Activated CD4-positive, alpha-beta T cell treated with anti-CD3 and anti-CD28 coated beads, Interleukin-2, amount 10 ng/mL, durations not matched to agents 24 days and 14 days (primary cell): Measurements from ENCODE around the gene FGFR3. TPM values are rescaled to one million over a fixed set of nuclear protein-coding genes. Genes with fewer than 3 reads are reported as not detected.

Source experiments
- DNase-seq: peaks from one replicate; pipeline ENCODE4 v3.0.0; 2022
- H3K27ac Mint-ChIP-seq: one replicate; pipeline ENCODE4 v1.8.0; 2022; ENCODE audit warnings: mild to moderate bottlenecking, mixed read lengths
- H3K27me3 Mint-ChIP-seq: one replicate; pipeline ENCODE4 v1.8.0; 2022; ENCODE audit warnings: mixed read lengths
- H3K36me3 Mint-ChIP-seq: one replicate; pipeline ENCODE4 v1.8.0; 2022; ENCODE audit warnings: low read depth, mild to moderate bottlenecking, mixed read lengths
- H3K4me1 Mint-ChIP-seq: one replicate; pipeline ENCODE4 v1.8.0; 2021; ENCODE audit warnings: mixed read lengths
- H3K4me3 Mint-ChIP-seq: one replicate; pipeline ENCODE4 v1.8.0; 2022; ENCODE audit warnings: mild to moderate bottlenecking, moderate library complexity, mixed read lengths
- H3K9me3 Mint-ChIP-seq: one replicate; pipeline ENCODE4 v1.8.0; 2021; ENCODE audit warnings: mixed read lengths
- intact Hi-C: fragments of 100-400 bp; cut with micrococcal nuclease; formaldehyde crosslinking; loops from one replicate; pipeline ENCODE4 v1.15.1; 2023
- total RNA-seq: library from RNA; stranded (reverse); gene quantifications from 2 replicates; pipeline ENCODE4 v1.2.3, GENCODE V29; 2022

FGFR3 gene
- 0.30 and 0.38 TPM in 2 replicates for total RNA-seq

GRCh38 chr4:1792832-1793495 is at the start of gene FGFR3:
FGFR3 (plus strand) TSS chr4:1793293; CDS start chr4:1793935, 642 bp downstream.
- peaks cover 24% of the 10 kb centered on the region for H3K27me3 Mint-ChIP-seq
- H3K27ac Mint-ChIP-seq: no peak within 1 kb of the TSS
- peak within 1 kb of the TSS; percentile 39 for H3K4me3 Mint-ChIP-seq
- no peaks in the 10 kb centered on the region for H3K36me3 Mint-ChIP-seq
- intact Hi-C loops: loop anchor here (5.0 to 10.0 kb wide), 2 partner anchors 41 to 208 kb away; no protein-coding TSS in a partner anchor
- H3K4me1 Mint-ChIP-seq: no peaks in the 10 kb centered on the region
- H3K9me3 Mint-ChIP-seq: no peaks in the 10 kb centered on the region
- peak; percentile 82 for DNase-seq

GRCh38 chr4:1743551-1743950 is 49.5 kb upstream of the FGFR3 start:
- Mint-ChIP-seq H3K36me3 (peaks cover 42% of the 10 kb centered on the region), H3K27ac (no peak overlapping the region), H3K27me3 (no peaks in the 10 kb centered on the region), H3K9me3 (peaks cover 3% of the 10 kb centered on the region), H3K4me3 (no peak overlapping the region), H3K4me1 (no peaks in the 10 kb centered on the region)
- intact Hi-C loops: no loop called here
- no peak for DNase-seq

- intact Hi-C loops: no loop called here
- H3K36me3 Mint-ChIP-seq: peaks cover 37% of the 10 kb centered on the region
These were observed 49.1 kb upstream of the FGFR3 start for GRCh38 chr4:1743975-1744374.

GRCh38 chr4:1744552-1744951 is 48.5 kb upstream of the FGFR3 start:
- Mint-ChIP-seq H3K4me3 (no peak overlapping the region), H3K36me3 (peaks cover 33% of the 10 kb centered on the region), H3K27me3 (no peaks in the 10 kb centered on the region), H3K27ac (no peak overlapping the region), H3K9me3 (no peaks in the 10 kb centered on the region), H3K4me1 (no peaks in the 10 kb centered on the region)
- no peak for DNase-seq
- intact Hi-C loops: no loop called here

More at GRCh38 chr4:1743975-1744374, 49.1 kb upstream of the FGFR3 start:
- Mint-ChIP-seq H3K27ac (no peak overlapping the region), H3K27me3 (no peaks in the 10 kb centered on the region), H3K9me3 (no peaks in the 10 kb centered on the region), H3K4me3 (no peak overlapping the region), H3K4me1 (no peaks in the 10 kb centered on the region)
- DNase-seq: no peak

GRCh38 chr4:1745165-1745564 is 47.9 kb upstream of the FGFR3 start:
- no peak overlapping the region for H3K4me3 Mint-ChIP-seq
- peaks cover 30% of the 10 kb centered on the region for H3K36me3 Mint-ChIP-seq
- no peak for DNase-seq
- no peaks in the 10 kb centered on the region for H3K27me3 Mint-ChIP-seq
- intact Hi-C loops: loop anchor here (5.0 kb wide), 2 partner anchors 152 to 167 kb away; no protein-coding TSS in a partner anchor
- no peaks in the 10 kb centered on the region for H3K9me3 Mint-ChIP-seq
- no peak overlapping the region for H3K27ac Mint-ChIP-seq
- no peaks in the 10 kb centered on the region for H3K4me1 Mint-ChIP-seq

- DNase-seq: no peak
- no peaks in the 10 kb centered on the region for H3K27me3 Mint-ChIP-seq
- intact Hi-C loops: loop anchor here (5.0 kb wide), 2 partner anchors 152 to 167 kb away; no protein-coding TSS in a partner anchor
- peaks cover 25% of the 10 kb centered on the region for H3K36me3 Mint-ChIP-seq
- no peaks in the 10 kb centered on the region for H3K9me3 Mint-ChIP-seq
- no peak overlapping the region for H3K27ac Mint-ChIP-seq
- H3K4me3 Mint-ChIP-seq: no peak overlapping the region
- H3K4me1 Mint-ChIP-seq: no peaks in the 10 kb centered on the region
These were observed 47.4 kb upstream of the FGFR3 start for GRCh38 chr4:1745697-1746096.

- no peaks in the 10 kb centered on the region for H3K9me3 Mint-ChIP-seq
- peaks cover 21% of the 10 kb centered on the region for H3K36me3 Mint-ChIP-seq
- intact Hi-C loops: loop anchor here (5.0 kb wide), 2 partner anchors 151 to 166 kb away; no protein-coding TSS in a partner anchor
- peak; percentile 94 for DNase-seq
- no peaks in the 10 kb centered on the region for H3K4me1 Mint-ChIP-seq
- H3K27ac Mint-ChIP-seq: no peak overlapping the region
- no peaks in the 10 kb centered on the region for H3K27me3 Mint-ChIP-seq
- H3K4me3 Mint-ChIP-seq: no peak overlapping the region
These were observed 46.8 kb upstream of the FGFR3 start for GRCh38 chr4:1746265-1746691.

GRCh38 chr4:1746919-1747602 is 46.0 kb upstream of the FGFR3 start:
- H3K4me1 Mint-ChIP-seq: no peaks in the 10 kb centered on the region
- H3K36me3 Mint-ChIP-seq: peaks cover 16% of the 10 kb centered on the region
- no peak overlapping the region for H3K4me3 Mint-ChIP-seq
- no peaks in the 10 kb centered on the region for H3K9me3 Mint-ChIP-seq
- intact Hi-C loops: loop anchor here (5.0 kb wide), 2 partner anchors 150 to 165 kb away; no protein-coding TSS in a partner anchor
- no peaks in the 10 kb centered on the region for H3K27me3 Mint-ChIP-seq
- no peak for DNase-seq
- H3K27ac Mint-ChIP-seq: no peak overlapping the region

- no peaks in the 10 kb centered on the region for H3K27me3 Mint-ChIP-seq
- no peak overlapping the region for H3K27ac Mint-ChIP-seq
- no peak for DNase-seq
- peaks cover 12% of the 10 kb centered on the region for H3K36me3 Mint-ChIP-seq
- no peak overlapping the region for H3K4me3 Mint-ChIP-seq
- H3K4me1 Mint-ChIP-seq: peaks cover 3% of the 10 kb centered on the region
- H3K9me3 Mint-ChIP-seq: no peaks in the 10 kb centered on the region
- intact Hi-C loops: loop anchor here (5.0 kb wide), 2 partner anchors 150 to 165 kb away; no protein-coding TSS in a partner anchor
These were observed 45.5 kb upstream of the FGFR3 start for GRCh38 chr4:1747603-1747967.

- peaks cover 3% of the 10 kb centered on the region for H3K4me1 Mint-ChIP-seq
- H3K36me3 Mint-ChIP-seq: peaks cover 10% of the 10 kb centered on the region
- intact Hi-C loops: loop anchor here (1.0 to 5.0 kb wide), 4 partner anchors 62 to 438 kb away; no protein-coding TSS in a partner anchor
- H3K27me3 Mint-ChIP-seq: no peaks in the 10 kb centered on the region
- H3K4me3 Mint-ChIP-seq: no peak overlapping the region
- no peak overlapping the region for H3K27ac Mint-ChIP-seq
- H3K9me3 Mint-ChIP-seq: no peaks in the 10 kb centered on the region
- peak; percentile 95 for DNase-seq
These were observed 44.6 kb upstream of the FGFR3 start for GRCh38 chr4:1748465-1748995.

GRCh38 chr4:1749370-1749769 is 43.7 kb upstream of the FGFR3 start:
- DNase-seq: no peak
- Mint-ChIP-seq H3K9me3 (no peaks in the 10 kb centered on the region), H3K36me3 (peaks cover 6% of the 10 kb centered on the region), H3K4me3 (no peak overlapping the region), H3K27ac (no peak overlapping the region), H3K27me3 (no peaks in the 10 kb centered on the region), H3K4me1 (peaks cover 3% of the 10 kb centered on the region)
- intact Hi-C loops: loop anchor here (2.0 to 5.0 kb wide), 3 partner anchors 148 to 437 kb away; no protein-coding TSS in a partner anchor

- DNase-seq: no peak
- Mint-ChIP-seq H3K4me3 (no peak overlapping the region), H3K4me1 (peaks cover 3% of the 10 kb centered on the region), H3K27ac (no peak overlapping the region), H3K27me3 (no peaks in the 10 kb centered on the region), H3K9me3 (no peaks in the 10 kb centered on the region), H3K36me3 (peaks cover 6% of the 10 kb centered on the region)
- intact Hi-C loops: loop anchor here (2.0 to 5.0 kb wide), 4 partner anchors 42 to 437 kb away; partner anchors contain the start of gene FGFR3
These were observed 43.3 kb upstream of the FGFR3 start for GRCh38 chr4:1749826-1750225.

GRCh38 chr4:1750381-1751154 is 42.5 kb upstream of the FGFR3 start:
- no peak for DNase-seq
- Mint-ChIP-seq H3K27me3 (no peaks in the 10 kb centered on the region), H3K36me3 (no peaks in the 10 kb centered on the region), H3K4me3 (no peak overlapping the region), H3K4me1 (peaks cover 3% of the 10 kb centered on the region), H3K27ac (peak overlapping the region; percentile 22), H3K9me3 (no peaks in the 10 kb centered on the region)
- intact Hi-C loops: loop anchor here (5.0 kb wide), 1 partner anchor 42 kb away; the partner anchor contains the start of gene FGFR3
